ENCODE data around the gene B4GALNT1.

B4GALNT1 gene

DNA sequence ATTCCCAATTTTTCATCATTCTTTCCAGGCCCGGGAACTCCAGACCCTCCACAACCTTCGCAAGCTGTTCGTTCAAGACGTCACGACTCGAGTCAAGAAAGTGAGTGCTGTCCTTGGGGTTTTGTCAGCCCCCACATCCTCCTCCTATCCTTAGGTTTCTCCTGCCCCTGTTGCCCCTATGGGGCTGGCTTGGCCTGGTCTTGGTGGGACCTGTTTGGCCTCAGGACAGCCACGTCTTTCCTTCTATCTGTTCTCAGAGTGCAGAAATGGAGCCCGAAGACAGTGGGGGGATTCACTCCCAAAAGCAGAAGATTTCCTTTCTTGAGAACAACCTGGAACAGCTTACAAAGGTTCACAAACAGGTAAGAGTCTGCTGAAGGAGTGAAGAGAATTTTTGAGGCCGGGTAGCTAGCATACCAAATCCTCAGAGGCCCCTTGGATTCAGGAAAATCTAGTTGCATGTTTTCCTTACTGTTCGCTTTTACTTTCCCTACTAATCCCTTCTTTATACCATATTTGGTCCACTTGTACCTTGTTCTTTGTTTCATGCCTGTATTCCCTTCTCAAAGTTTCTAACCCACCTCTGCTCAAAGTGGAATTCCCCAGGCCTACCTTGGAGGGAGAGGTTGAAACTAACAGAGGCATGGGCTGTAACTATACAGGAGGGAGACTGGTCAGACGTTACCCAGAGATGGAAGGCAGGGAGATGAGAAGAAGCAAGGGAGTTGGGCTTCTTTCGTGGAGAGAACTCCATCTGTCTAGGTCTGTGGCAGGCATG is 54.8 kb downstream of the B4GALNT1 start:
- DNase-seq (ENCODE audit: low spot score) = no peak
- Histone ChIP-seq H2BK12ac (ENCODE audit: low read length) (no peak overlapping the region), H3K4me1 (ENCODE audit: control insufficient read depth in 2 of 2, insufficient read depth in 1 of 2, low read depth in 1 of 2, low read length in 2 of 2) (no peaks in the 10 kb centered on the region), H2AK5ac (ENCODE audit: low read depth, low read length) (no peak overlapping the region), H3K36me3 (replicated peaks in 1 of 2; ENCODE audit: control insufficient read depth in 2 of 2, insufficient read depth in 2 of 2, low read length in 2 of 2) (peaks cover 26 to 43% of the 10 kb centered on the region in 2 donors), H3K14ac (ENCODE audit: low read length) (no peak overlapping the region), H2BK120ac (ENCODE audit: low read depth, low read length) (no peak overlapping the region), H3K4me3 (ENCODE audit: low read length in 2 of 2) (no peak overlapping the region), H3K4ac (ENCODE audit: low read length) (no peak overlapping the region), H3K27ac (replicated peaks; ENCODE audit: low read length) (no peak overlapping the region), H3K23ac (ENCODE audit: low read depth, low read length, poor library complexity) (no peak overlapping the region), H3K27me3 (ENCODE audit: control insufficient read depth in 3 of 3, insufficient read depth in 3 of 3, low read depth in 1 of 3, low read length in 3 of 3) (no peaks in the 10 kb centered on the region), H4K91ac (ENCODE audit: low read depth, low read length, poor library complexity) (no peak overlapping the region), H3K18ac (ENCODE audit: low read length) (no peak overlapping the region), H2BK15ac (ENCODE audit: low read length) (no peak overlapping the region), H4K8ac (ENCODE audit: low read depth, low read length) (no peak overlapping the region), H2AFZ (ENCODE audit: low read length) (no peak overlapping the region), H3K9me3 (replicated peaks in 1 of 2; ENCODE audit: control insufficient read depth in 2 of 2, insufficient read depth in 1 of 2, low read depth in 1 of 2, low read length in 2 of 2) (no peaks in the 10 kb centered on the region), H3K79me1 (ENCODE audit: low read depth, low read length) (no peaks in the 10 kb centered on the region), H3K9ac (ENCODE audit: low read depth, low read length, poor library complexity) (no peak overlapping the region), H3K4me2 (ENCODE audit: insufficient read depth, low read length, poor library complexity, severe bottlenecking) (no peak overlapping the region), H2BK5ac (ENCODE audit: low read length) (no peak overlapping the region)
- WGBS, 2 donors (ENCODE audit: extremely low coverage in 2 of 2, insufficient read length in 2 of 2, insufficient replicate concordance in 1 of 2) = no CpG with 5 or more reads among the region's 12 CpGs

DNA sequence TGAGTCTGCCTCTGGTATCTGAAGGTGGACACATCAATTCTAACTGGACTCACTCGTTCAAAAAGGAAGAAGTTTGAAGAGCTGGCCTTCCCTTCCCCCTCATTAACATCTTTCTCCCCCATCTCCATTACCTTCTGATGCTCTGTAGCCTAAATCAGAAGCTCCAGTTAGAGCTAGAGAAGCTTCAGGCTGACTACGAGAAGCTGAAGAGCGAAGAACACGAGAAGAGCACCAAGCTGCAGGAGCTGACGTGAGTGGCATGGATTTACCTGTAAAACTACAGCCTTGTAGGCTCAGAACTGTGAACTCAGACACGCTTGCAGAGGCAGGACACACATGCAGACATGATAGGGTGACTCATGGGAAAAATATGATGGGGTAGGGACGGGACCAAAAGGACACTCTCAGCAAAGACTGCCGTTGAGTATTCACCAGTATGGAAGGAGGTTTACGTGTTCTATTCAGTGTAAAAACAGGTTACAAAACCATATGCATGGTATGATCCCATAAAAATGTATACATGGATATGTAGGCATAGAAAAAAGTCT is 56.3 kb downstream of the B4GALNT1 start:
- no peak overlapping the region for H3K4ac ChIP-seq (ENCODE audit: low read length)
- no CpG with 5 or more reads among the region's 9 CpGs for WGBS, 2 donors (ENCODE audit: extremely low coverage in 2 of 2, insufficient read length in 2 of 2, insufficient replicate concordance in 1 of 2)
- no peak overlapping the region for H3K23ac ChIP-seq (ENCODE audit: low read depth, low read length, poor library complexity)
- no peaks in the 10 kb centered on the region for H3K27me3 ChIP-seq (ENCODE audit: control insufficient read depth in 3 of 3, insufficient read depth in 3 of 3, low read depth in 1 of 3, low read length in 3 of 3)
- peaks cover 34 to 53% of the 10 kb centered on the region in 2 donors for H3K36me3 ChIP-seq (replicated peaks in 1 of 2; ENCODE audit: control insufficient read depth in 2 of 2, insufficient read depth in 2 of 2, low read length in 2 of 2)
- H2BK5ac ChIP-seq (ENCODE audit: low read length) = no peak overlapping the region
- H3K4me1 ChIP-seq (ENCODE audit: control insufficient read depth in 2 of 2, insufficient read depth in 1 of 2, low read depth in 1 of 2, low read length in 2 of 2) = no peaks in the 10 kb centered on the region
- H2AK5ac ChIP-seq (ENCODE audit: low read depth, low read length) = no peak overlapping the region
- no peak overlapping the region for H3K4me2 ChIP-seq (ENCODE audit: insufficient read depth, low read length, poor library complexity, severe bottlenecking)
- H3K4me3 ChIP-seq (ENCODE audit: low read length in 2 of 2) = no peak overlapping the region
- no peak overlapping the region for H2BK12ac ChIP-seq (ENCODE audit: low read length)
- H3K18ac ChIP-seq (ENCODE audit: low read length) = no peak overlapping the region
- H4K91ac ChIP-seq (ENCODE audit: low read depth, low read length, poor library complexity) = no peak overlapping the region
- no peak overlapping the region for H2BK120ac ChIP-seq (ENCODE audit: low read depth, low read length)
- no peaks in the 10 kb centered on the region for H3K9me3 ChIP-seq (replicated peaks in 1 of 2; ENCODE audit: control insufficient read depth in 2 of 2, insufficient read depth in 1 of 2, low read depth in 1 of 2, low read length in 2 of 2)
- H4K8ac ChIP-seq (ENCODE audit: low read depth, low read length) = no peak overlapping the region
- no peak overlapping the region for H3K14ac ChIP-seq (ENCODE audit: low read length)
- no peak overlapping the region for H3K27ac ChIP-seq (replicated peaks; ENCODE audit: low read length)
- DNase-seq (ENCODE audit: low spot score) = no peak
- no peaks in the 10 kb centered on the region for H3K79me1 ChIP-seq (ENCODE audit: low read depth, low read length)
- no peak overlapping the region for H2AFZ ChIP-seq (ENCODE audit: low read length)
- H3K9ac ChIP-seq (ENCODE audit: low read depth, low read length, poor library complexity) = no peak overlapping the region
- H2BK15ac ChIP-seq (ENCODE audit: low read length) = no peak overlapping the region

Data from neuronal stem cell (in vitro differentiated cells).